Endothelial cell of umbilical vein (primary cell): ENCODE measurements around the gene AHNAK2.

ENCODE experiments used
- EZH2 ChIP-seq: IDR thresholded peaks from 2 replicates; pipeline ENCODE4 v1.6.1; 2012; ENCODE audit warnings: borderline replicate concordance, low read depth, mild to moderate bottlenecking, moderate library complexity, low read length, inconsistent platforms; ENCODE audit not compliant: severe bottlenecking
- MYC ChIP-seq: IDR thresholded peaks from one replicate; pipeline ENCODE4 v1.6.1; 2011; ENCODE audit warnings: mild to moderate bottlenecking, low read depth, low read length
- TF ChIP-seq, protein P1 (sequence below), 2 donors: IDR thresholded peaks; 1 replicate in 1 of 2; 2 replicates in 1 of 2; pipeline ENCODE4 v1.5.1; 2011; ENCODE audit warnings: low read length in 2 of 2, mild to moderate bottlenecking in 2 of 2, moderate library complexity in 2 of 2, control low read depth in 1 of 2, inconsistent platforms in 1 of 2, low read depth in 1 of 2; ENCODE audit not compliant: insufficient read depth in 1 of 2; ENCODE audit errors: extremely low read depth in 1 of 2

DNA sequence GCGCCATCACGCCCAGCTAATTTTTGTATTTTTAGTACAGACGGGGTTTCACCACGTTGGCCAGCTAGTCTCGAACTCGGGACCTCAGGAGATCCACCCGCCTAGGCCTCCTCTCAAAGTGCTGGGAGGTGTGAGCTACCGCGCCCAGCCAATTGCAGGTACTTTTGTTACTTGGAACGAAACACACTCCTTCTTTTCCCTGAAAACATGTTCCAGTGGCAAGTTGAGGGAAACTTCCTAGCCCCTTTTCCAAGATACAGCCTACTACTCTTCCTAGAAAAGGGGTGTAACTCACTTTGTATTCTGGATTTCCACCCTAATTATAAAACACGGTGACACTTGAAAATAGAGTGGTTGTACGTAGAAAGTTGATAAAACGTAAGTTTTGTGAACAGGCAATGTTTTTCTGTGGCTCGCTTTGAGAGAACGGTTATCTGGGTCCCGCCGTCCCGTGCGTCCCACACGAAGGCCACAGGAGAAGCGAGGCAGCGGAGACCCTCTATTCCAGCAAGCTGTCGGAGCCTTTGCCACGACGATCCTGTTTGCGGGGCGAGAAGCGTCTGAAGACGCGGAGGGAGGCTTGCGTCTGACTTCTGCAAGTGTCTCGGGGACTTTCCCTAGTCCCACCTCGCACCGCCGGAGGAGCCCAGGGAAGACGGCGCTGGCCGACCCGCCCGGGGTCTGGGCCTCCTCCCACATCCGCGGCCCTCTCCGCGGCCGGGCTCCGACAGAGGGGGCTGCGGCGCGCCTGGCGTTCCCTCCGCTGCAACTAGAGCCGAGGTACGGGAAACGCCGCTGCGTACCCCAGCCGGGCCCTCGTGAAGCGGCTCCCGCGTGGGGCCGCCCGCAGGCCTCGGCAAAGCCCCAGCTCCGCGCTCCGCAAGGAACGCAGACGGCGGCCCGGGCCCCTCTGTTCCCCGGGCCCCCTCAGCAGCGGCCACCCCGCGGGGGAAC lies 42.0 kb upstream of the AHNAK2 start:
- TF ChIP-seq EZH2 (no peak), MYC (no peak)
- TF ChIP-seq, protein P1, sequence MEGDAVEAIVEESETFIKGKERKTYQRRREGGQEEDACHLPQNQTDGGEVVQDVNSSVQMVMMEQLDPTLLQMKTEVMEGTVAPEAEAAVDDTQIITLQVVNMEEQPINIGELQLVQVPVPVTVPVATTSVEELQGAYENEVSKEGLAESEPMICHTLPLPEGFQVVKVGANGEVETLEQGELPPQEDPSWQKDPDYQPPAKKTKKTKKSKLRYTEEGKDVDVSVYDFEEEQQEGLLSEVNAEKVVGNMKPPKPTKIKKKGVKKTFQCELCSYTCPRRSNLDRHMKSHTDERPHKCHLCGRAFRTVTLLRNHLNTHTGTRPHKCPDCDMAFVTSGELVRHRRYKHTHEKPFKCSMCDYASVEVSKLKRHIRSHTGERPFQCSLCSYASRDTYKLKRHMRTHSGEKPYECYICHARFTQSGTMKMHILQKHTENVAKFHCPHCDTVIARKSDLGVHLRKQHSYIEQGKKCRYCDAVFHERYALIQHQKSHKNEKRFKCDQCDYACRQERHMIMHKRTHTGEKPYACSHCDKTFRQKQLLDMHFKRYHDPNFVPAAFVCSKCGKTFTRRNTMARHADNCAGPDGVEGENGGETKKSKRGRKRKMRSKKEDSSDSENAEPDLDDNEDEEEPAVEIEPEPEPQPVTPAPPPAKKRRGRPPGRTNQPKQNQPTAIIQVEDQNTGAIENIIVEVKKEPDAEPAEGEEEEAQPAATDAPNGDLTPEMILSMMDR (IDR thresholded peaks at IDR 0.05; ENCODE audit: extremely low read depth in 1 of 2, insufficient read depth in 1 of 2, low read depth in 1 of 2, low read length in 2 of 2) = peak in 1 of 2 donors; percentile 20
